GM21723 (cell line): ENCODE results near the gene GALNT1.

Experiments used
- ATAC-seq: cut with Tn5 transposase; IDR thresholded peaks from one replicate; pipeline ENCODE4 v1.9.1; 2021; ENCODE audit warnings: mild to moderate bottlenecking, moderate library complexity; ENCODE audit not compliant: unreplicated experiment

GALNT1 gene

GRCh38 chr18:35711227-35711626, 129.7 kb downstream of the GALNT1 start:
- no peak for ATAC-seq

GRCh38 chr18:35713545-35713944, 132.0 kb downstream of the GALNT1 start:
- ATAC-seq = no peak

- ATAC-seq = no peak
These were observed 133.0 kb downstream of the GALNT1 start for GRCh38 chr18:35714539-35714938.

GRCh38 chr18:35715139-35715538, 133.6 kb downstream of the GALNT1 start:
- no peak for ATAC-seq

GRCh38 chr18:35716169-35716831, 134.8 kb downstream of the GALNT1 start:
- no peak for ATAC-seq

GRCh38 chr18:35717182-35717581, 135.6 kb downstream of the GALNT1 start:
- ATAC-seq = no peak

GRCh38 chr18:35721431-35722081, 140.0 kb downstream of the GALNT1 start:
- ATAC-seq = no peak

- no peak for ATAC-seq
These were observed 147.1 kb downstream of the GALNT1 start for GRCh38 chr18:35728676-35729075.

GRCh38 chr18:35729991-35730668, 148.6 kb downstream of the GALNT1 start:
- ATAC-seq = no peak

GRCh38 chr18:35730691-35731370, 149.3 kb downstream of the GALNT1 start:
- no peak for ATAC-seq

GRCh38 chr18:35731701-35732100, 150.2 kb downstream of the GALNT1 start:
- no peak for ATAC-seq

- no peak for ATAC-seq
These were observed 150.6 kb downstream of the GALNT1 start for GRCh38 chr18:35732162-35732561.

GRCh38 chr18:35732636-35733035, 151.1 kb downstream of the GALNT1 start:
- no peak for ATAC-seq

- no peak for ATAC-seq
These were observed 151.9 kb downstream of the GALNT1 start for GRCh38 chr18:35733408-35733807.

GRCh38 chr18:35736696-35737095, 155.2 kb downstream of the GALNT1 start:
- no peak for ATAC-seq

- ATAC-seq = no peak
These were observed 158.2 kb downstream of the GALNT1 start for GRCh38 chr18:35739778-35740177.

GRCh38 chr18:35740656-35741055, 159.1 kb downstream of the GALNT1 start:
- no peak for ATAC-seq

- no peak for ATAC-seq
These were observed 162.4 kb downstream of the GALNT1 start for GRCh38 chr18:35743916-35744315.

GRCh38 chr18:35745814-35746213, 164.3 kb downstream of the GALNT1 start:
- ATAC-seq = no peak

- no peak for ATAC-seq
These were observed 165.3 kb downstream of the GALNT1 start for GRCh38 chr18:35746826-35747339.

GRCh38 chr18:35747894-35748472, 166.4 kb downstream of the GALNT1 start:
- ATAC-seq = no peak
